NCI-H524 (cell line): ENCODE data around the gene ATG2B.
"Not testable (repeated sequence)": the region's sequence is repeated elsewhere in the genome, so short reads cannot be mapped to it uniquely, and the experiment has no call there.

ENCODE experiments used
- DNase-seq, 2 experiments: peaks; one replicate each; lab custom pipeline; 2025; lab: John Stamatoyannopoulos, UW

The ATG2B gene

DNA sequence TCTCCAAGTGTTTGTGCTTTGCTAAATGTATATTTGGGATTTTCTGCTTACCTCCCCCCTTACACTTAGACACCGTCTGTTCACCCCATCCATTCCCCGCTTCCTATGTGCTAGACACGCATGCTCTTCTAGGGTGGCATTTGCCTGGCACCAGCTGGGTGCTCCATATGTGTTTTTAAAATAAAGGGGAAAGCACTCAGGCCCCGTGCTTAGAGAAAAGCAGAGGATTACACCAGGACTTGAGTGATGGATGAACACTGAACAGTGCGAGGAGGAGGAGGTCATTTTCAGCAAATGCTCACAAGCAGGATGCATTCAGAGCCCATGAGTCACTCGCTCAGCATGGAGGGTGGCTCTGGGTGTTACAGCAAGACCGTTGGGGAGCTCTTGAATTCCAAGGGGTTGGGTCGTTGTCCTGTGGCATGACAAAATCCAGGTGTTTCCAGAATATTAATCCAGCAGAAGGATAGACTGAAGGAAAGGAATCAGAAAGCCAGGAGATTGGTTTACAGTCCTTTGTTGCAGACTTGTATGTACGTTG, 110.1 kb downstream of the ATG2B start:
- DNase-seq, result peak; percentile 99 to 100

DNA sequence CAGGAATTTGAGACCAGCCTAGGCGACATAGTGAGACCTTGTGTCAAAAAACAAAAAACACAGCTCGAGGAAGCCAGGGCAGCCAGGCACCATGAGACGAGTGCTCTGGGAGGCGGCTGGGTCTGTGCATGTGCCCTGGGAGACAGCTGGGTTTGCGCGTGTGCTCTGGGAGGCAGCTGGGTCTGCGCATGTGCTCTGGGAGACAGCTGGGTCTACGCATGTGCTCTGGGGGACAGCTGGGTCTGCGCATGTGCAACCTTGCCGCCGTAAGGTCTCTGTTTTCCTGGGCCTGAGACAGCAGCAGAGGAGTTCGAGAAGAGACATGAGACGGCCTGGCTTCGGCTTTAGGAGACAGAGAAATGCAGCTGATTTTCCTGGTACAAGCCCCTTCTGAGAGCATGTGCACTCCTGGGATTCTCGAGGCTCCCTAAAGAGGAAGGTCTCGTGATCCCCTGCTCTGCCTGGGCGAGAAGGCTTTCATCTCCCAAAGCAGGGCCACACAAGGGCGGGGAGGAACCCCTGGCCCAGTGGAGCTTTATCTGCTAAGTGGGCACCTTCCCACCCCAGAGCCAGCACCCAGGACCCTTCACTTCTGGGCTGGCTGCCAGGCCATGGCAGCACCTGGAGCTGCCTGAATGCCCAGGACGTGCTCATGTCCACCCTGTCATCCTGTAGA, 110.7 kb downstream of the ATG2B start:
- peak; percentile 91 to 97 for DNase-seq

DNA sequence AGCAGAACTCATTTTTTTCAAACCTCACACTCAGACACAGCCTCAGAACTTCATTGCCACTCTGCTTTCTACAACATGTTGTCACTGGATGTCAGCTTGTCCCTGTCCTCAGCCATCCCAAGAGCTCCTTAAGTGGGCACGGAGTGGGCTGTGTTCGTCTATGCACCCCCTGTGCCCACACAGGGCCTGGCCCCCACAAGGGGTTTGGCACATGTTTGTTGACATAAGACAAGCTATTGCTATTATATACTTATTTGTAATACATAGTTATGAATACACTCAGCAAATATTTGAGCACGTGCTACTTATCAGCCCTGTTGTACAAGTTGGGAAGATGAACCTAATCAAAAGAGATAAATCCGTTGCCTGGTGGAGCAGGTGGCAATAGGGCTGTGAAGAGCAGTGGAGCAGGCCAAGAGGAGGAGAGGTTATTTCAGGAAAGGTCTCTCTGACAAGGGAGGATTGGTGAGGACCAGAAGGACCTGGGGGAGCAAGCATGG, 111.4 kb downstream of the ATG2B start:
- no peak for DNase-seq

DNA sequence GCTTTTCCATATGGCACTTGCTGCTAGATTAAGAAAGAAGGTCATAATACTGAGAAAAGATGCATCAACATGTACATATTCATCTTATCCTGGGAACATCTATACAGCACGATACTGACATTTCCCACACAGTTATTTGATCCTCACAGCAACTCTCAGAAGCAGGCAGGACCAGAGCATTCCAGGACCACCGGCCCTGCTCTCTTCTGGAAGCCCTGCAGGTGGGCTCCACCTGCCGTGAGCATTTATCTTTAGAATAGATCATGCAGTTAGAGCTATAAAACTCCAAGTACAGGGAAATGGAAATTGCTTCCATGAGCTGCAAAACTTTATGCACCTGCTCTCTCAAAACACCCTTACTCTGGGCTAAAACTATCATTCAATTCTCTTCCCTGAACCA, 112.7 kb downstream of the ATG2B start:
- DNase-seq, result peak in 1 of 2 experiments; percentile 45

DNA sequence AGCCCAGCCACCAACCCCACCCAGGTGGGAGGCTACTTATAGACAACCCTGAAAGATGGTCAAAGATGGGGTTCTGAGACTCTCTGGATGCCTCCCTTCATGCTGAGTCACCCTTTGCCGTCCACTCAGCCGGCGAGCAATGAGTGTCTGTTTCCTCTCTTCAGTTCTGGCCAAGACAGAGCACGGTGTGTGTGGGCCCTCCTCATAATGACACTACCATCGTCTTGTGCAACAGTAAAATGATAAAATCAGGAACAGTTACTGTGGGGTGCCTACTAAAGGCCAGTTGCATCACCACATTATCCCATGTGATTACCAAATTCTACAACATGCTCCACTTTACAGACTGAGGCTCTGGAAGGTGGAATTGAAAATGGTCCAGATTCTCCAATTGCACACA, 114.1 kb downstream of the ATG2B start:
- no peak for DNase-seq

DNA sequence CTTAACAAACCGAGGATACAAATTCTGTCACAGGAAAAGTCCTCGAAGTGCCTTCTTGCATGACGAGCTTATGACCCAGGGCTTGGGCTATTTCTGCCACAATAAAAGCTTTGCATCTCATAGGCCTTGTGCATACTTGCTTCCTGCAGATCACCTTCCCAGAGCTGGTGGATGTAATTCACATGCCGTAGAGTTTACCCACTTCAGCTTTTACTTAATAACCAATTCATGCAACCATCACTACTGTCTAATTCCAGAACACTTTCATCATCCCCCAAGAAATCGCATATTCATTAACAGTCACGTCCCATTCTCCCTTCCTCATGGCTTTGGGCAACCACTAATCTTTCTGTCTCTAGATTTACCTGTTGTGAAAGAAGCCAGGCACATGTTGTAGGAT, 116.1 kb downstream of the ATG2B start:
- DNase-seq, result no peak

DNA sequence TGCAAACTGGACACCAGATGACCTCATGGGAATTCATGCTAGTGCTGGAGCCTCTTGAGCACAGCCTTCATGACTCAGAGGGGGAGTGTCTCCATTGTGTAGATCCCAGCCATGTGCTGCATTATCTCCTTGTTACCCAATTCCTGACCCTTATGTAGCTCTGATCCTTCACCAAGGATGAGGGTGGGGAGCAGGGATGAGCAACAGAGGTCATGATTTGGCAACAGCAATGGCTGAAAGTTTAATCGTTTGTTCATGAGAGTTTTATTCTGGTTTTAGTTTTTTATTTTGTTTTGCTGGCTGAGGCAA, 116.6 kb downstream of the ATG2B start:
- peak in 1 of 2 experiments; percentile 45 for DNase-seq

DNA sequence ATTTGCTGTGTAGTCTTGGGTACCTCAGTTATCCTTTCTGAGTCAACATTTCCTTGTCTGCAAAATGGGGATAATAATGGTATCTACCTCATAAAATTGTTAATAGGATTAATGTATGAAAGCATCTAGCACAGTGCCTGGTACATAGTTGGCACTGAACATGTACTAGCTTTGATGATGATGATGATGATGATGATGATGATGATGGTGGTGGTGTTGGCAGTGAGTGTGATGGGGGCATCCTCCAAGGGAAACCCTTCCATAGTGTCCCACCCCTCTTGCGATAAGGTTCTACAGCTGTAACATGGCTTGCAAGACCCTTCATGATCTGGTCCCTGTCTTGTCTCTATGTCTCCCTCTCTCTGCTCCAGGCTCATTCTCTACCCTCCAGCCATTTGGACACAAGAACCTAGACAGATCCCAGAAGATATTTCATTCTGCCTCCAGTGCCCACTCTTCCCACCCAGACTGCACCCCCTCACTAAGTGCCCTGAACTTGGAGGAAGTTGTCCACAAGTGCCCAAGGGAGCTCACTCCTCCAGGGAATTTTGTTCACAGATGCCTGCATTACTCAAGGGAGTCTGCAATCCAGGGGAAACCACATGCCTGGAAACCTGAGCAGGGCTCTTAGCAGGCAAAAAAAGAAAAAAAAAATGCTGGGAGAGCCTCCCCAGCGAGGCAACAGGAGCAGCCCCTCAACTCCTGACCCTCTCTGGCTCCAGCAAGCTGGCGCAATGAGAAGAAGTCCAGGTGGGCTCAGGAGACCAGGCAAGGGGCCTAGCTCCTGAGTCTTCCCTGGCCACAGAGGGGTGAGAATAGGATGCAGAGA, 117.2 kb downstream of the ATG2B start:
- peak in 1 of 2 experiments; percentile 51 for DNase-seq

DNA sequence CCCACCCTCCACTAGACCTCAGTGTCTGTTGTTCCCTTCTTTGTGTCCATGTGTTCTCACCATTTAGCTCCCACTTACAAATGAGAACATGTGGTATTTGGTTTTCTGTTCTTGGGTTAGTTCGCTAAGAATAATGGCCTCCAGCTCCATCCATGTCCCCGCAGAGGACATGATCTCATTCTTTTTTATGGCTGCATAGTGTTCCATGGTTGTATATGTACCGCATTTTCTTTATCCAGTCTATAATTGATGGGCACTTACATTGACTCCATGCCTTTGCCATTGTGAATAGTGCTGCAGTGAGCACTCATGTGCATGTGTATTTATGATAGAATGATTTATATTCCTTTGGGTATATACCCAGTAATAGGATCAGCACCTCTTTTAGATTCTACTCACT, 118.1 kb downstream of the ATG2B start:
- DNase-seq, result not testable (repeated sequence)

DNA sequence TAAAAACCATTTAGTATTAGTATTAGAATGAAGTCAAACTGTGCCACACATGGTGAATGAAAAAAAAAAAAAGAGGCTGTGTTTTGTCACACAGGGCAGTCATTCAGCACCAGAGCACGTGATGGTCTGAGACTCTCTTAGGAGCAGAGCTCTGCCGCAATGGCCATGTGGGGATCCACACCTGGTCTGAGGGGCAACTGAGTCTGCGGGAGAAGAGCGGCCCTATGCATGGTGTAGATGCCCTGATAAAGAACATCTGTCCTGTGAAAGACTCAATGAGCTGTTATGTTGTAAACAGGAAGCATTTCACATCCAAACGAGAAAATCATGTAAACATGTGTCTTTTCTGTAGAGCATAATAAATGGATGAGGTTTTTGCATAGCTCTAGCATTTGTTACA, 119.4 kb downstream of the ATG2B start:
- no peak for DNase-seq

DNA sequence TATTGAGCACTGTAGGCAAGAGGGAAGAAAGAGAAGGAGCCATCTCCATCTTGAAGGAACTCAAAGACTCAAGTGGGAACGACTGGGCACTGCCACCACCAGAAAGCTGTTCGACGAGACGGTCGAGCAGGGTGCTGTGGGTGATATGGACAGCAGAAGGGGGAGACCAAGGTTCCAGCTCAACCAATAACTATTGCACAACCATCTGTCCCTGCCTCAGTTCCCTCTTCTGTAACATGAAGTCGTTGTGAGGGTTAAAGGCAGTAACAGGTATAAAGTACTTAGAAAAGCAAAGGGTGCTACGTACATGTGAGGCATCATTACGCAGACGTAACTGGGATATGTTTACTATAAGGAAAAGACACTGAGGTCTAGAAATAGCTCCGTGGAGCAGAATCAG, 121.0 kb downstream of the ATG2B start:
- no peak for DNase-seq

DNA sequence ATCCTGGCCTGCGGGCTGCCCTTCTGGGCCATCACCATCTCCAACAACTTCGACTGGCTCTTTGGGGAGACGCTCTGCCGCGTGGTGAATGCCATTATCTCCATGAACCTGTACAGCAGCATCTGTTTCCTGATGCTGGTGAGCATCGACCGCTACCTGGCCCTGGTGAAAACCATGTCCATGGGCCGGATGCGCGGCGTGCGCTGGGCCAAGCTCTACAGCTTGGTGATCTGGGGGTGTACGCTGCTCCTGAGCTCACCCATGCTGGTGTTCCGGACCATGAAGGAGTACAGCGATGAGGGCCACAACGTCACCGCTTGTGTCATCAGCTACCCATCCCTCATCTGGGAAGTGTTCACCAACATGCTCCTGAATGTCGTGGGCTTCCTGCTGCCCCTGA, 122.5 kb downstream of the ATG2B start:
- DNase-seq, result no peak

DNA sequence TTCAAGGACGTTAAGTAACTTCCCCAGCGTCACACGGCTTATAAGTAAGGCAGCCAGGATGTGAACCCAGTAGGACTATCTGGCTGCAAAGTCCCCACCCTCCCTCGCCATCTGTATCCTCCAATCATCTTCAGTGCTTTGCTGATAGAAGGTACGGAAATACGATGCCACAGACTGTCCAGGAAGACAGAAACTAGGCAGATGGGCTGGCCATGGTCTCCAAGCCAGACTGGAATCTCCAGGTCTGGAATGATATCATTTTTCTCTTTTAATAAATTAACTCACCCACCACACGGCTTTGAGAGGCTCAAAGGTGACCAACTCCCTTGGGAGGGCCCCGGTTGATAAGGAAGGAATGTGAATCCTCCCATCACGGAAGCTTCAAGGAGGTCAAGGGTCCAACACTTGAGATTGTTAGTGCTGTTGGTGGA, 123.4 kb downstream of the ATG2B start:
- DNase-seq, result no peak

DNA sequence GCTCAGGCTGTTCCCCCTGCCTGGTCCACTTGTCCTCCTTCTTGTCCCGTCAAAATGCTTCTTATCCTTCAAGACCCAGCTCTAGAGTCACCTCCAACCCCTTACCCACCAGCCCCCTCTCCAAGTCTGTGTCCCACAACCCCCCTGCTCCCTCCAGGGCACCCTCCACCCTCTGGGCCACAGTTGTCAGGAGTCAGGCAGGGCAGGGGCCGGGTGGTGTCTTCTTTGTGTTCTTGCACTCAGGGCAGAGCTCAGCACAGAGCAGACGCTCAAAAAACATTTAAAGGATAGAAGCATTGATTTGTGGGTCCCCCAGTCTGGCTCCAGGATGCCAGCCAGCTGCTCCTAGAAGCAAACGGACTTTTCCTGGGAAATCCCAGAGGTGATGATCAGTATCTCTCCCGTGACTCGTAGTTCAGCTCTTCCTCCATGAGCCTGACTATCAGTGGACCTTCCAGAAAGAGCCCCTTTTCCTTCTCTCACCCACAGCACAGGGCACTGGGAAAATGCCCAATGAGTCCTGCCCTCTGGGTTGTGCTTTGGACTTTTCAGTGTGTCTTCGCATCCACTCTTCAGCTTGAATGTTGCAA, 124.4 kb downstream of the ATG2B start:
- no peak for DNase-seq

DNA sequence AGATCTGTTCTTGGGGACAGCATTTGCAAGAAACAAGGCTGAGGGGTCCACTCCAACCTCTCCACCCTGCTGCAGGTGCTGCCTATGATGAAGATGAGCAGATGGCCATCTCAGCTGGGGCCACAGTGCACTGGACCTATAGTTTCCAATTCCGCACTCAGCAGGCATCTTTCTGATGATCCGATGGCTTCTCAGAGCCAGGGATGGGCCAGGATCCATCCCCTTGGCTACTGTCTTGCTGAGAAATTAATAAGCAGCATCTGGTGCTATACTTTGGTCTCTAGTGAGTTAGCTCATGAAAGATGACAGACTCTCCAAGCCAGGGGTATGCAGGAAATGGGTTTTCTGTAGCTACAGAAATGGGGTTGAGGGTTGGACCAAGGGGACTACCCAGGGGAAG, 125.5 kb downstream of the ATG2B start:
- DNase-seq, result no peak

DNA sequence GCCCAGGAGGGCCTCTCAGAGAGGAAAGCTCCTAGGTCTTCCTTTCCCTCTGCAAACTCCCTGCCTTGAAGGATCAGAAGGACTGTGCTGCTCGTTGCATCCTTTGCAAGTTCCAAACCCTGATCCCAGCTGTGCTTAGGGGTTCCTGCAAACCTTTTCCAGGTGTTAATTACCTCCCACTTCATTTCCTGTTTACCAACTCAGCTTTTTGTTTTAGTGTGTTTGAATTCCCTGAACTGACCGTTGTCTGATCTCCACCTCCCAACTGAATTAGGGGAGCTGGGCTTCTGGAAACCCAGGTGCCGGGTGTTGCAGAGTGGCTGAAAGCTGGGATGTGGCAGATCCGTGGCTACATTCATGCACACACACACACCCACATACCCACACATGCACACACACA, 127.7 kb downstream of the ATG2B start:
- DNase-seq, result no peak

DNA sequence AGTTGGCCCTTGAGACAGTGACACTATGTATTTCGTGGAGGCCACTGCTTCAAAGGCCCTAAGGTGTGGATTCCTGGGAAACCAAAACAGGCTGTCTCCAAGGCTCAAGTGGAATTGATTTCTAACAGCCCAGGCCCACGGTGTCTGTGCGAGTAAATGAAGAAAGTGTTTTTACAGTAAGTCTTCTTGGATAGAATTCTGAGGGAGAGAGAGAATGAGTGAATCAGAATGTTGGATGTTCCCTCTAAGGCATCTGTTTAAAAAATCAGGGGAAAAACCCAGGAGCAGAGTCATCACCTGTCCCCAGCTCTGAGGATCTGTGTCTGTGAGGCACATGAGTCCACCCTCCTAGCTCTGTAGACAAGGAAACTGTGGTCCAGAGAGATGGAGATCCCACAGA, 129.5 kb downstream of the ATG2B start:
- no peak for DNase-seq

DNA sequence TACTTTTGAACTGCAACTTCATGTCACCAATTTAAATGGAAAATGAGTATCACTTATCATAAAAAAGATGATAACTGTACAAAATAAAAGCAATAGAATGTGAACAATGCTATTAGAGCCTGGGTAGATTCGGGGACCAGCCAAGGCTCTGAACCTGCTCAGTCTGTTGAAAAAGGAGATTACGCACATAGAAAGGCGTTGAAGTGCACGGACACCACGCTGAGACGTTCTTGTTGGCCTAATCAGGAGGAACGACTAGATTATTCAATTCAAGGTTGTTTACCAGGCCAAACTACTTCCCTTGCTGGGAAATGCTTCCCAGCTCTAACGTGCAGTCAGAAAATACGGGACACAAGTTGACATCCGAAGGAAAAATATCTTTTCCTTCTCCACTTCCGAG, 130.6 kb downstream of the ATG2B start:
- no peak for DNase-seq

DNA sequence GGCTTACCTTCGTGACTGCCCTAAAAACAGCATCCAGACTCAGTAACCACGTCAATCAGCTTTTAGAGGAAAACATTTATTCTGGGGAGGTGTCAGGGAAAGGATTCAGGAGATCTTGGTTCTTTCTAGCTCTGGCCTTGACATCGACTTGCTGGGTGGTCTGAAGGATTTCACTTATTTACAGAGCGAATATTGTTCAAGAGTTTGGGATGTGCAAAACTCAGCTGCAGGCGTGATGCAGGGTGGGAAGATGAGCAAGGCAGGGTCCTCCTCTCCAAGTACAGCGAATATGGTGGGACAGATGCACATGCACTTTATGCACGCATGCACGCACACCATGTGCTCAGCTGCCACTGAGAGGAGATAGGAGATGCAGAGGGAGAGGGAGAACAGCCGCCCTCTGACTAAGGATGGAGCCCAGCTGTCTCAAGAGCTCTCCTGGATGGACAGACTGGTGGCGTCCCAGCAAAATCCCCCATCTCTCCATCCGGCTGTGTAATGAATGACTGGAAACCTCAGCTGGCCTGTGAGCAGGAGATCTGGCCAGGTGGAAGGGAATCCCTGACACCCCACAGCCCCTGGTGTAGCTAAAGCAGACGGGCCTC, 131.5 kb downstream of the ATG2B start:
- DNase-seq, result peak; percentile 78 to 90

DNA sequence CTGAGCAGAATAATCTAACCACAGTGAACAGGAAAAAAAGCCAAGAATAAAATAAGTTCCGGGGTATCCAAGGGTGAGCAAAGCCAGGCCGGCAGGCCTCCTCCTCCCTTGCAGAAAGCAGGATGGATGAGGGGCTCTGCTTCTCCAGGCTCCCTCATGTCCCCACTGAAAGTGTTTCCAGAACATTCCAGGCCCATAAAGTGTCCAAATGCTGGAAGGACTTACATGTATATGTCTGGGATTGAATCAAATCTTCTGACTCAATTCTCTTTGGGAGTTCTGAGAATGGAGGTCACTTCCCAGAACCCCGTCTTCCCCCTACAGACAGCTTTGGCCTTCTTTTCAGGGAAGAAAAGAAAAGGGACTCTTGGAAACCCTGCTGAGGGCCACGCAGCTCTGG, 132.1 kb downstream of the ATG2B start:
- no peak for DNase-seq

DNA sequence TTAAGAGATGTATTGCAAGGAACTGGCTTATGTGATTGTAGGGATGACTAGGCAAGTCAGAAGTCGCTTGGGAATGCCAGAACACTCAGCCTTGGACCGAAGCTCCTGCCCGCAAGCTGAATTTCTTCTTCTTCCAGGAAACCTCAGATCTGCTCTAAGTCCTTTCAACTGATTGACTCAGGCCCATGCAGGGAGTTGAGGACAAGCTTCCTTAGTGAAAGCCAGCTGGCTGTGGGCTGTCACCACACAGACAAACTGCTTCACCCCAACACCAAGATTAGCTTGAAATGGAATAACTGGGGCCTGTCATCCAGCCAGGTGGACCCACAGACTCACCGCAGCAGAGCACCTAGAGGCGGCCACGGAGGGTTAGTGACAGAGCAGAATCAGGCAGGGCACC, 133.8 kb downstream of the ATG2B start:
- DNase-seq, result no peak
